Measurements from ENCODE around the gene FECH. TPM values are rescaled to one million over a fixed set of nuclear protein-coding genes. Genes with fewer than 3 reads are reported as not detected.
"Not testable (repeated sequence)": the region's sequence is repeated elsewhere in the genome, so short reads cannot be mapped to it uniquely, and the experiment has no call there.

The FECH gene, protein sequence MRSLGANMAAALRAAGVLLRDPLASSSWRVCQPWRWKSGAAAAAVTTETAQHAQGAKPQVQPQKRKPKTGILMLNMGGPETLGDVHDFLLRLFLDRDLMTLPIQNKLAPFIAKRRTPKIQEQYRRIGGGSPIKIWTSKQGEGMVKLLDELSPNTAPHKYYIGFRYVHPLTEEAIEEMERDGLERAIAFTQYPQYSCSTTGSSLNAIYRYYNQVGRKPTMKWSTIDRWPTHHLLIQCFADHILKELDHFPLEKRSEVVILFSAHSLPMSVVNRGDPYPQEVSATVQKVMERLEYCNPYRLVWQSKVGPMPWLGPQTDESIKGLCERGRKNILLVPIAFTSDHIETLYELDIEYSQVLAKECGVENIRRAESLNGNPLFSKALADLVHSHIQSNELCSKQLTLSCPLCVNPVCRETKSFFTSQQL
- 19.9 TPM for total RNA-seq
- long read RNA-seq, transcript FECH-202 (11 exons, 2,526 nt): minor isoform, 7 of 51 reads
- long read RNA-seq, transcript FECH-201 (11 exons, 3,853 nt): major isoform, 41 of 51 reads
- long read RNA-seq, partial matches to known transcripts: 0 of 51 reads
- long read RNA-seq, other reads (novel, unspliced or antisense): 3 of 51 reads

GRCh38 chr18:57586251-57587049 is at the start of gene FECH:
Gene FECH, minus strand, starts transcription at chr18:57586702. Its CDS starts 82 bp downstream, at chr18:57586620.
- peak; percentile 95 for DNase-seq (ENCODE audit: low spot score)

GRCh38 chr18:57635003-57635822 is 48.7 kb upstream of the FECH start:
- DNase-seq (ENCODE audit: low spot score): no peak

DNA sequence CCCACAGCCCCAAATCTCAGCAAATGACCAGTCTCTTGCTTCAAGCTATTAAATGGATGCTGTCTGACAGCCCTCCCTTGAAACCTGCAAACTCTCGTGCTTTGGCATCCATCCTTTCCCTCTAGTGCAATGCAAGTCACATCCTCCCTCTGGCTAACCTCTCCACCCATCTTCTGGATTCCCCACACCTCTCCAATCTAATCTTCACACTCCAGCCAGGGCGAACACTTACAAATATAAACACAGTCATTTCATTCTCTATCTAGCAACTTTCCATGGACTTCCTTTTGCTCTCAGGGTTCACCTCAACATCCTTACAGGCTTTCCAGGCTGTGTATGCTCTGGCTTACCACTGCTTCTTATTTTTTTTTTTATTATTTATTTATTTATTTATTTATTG is 45.2 kb upstream of the FECH start:
- no peak for DNase-seq (ENCODE audit: low spot score)

- no peak for DNase-seq (ENCODE audit: low spot score)
Measured at GRCh38 chr18:57630754-57631595, 44.5 kb upstream of the FECH start.

- DNase-seq (ENCODE audit: low spot score): peak; percentile 99
Measured at GRCh38 chr18:57630002-57630753, 43.7 kb upstream of the FECH start.

- no peak for DNase-seq (ENCODE audit: low spot score)
Measured at GRCh38 chr18:57629422-57629821, 42.9 kb upstream of the FECH start.

- DNase-seq (ENCODE audit: low spot score): no peak
Measured at GRCh38 chr18:57627488-57627887, 41.0 kb upstream of the FECH start.

GRCh38 chr18:57624988-57625387 is 38.5 kb upstream of the FECH start:
- DNase-seq (ENCODE audit: low spot score): no peak

DNA sequence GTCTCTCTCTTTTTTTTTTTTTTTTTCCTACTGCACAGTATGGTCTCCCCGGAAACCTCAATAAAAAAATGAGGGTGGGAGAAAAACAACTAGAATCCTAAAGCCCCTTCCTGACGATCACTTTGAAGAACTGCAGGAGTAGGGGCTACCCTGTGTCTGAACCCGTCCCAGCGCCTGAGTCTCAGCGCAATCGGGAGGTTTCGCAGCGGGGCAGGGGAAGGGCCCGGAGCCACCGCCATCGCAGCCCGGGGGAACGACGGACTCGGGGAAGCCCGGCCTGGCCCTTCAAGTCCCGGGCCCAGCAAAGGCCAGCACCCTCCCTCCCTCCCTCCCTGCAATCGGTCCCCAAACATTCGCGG is 34.7 kb upstream of the FECH start:
- DNase-seq (ENCODE audit: low spot score): no peak

DNA sequence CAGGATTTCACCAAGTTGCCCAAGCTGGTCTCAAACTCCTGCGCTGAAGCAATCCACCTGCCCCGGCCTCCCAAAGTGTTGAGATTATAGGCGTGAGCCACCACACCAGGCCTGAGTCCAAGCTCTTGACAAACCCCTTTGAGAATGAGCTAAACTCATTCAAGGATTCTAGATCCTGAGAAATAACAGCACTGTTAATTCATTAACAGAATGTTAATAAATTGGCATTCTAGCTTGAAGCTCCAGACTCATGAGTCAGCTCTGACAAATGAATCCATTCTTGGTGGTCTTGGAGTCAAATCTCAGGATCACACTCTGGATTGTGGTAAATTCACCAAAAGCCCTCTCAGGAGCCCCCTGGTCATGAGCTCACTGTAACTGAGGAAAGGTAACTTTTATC is 33.4 kb upstream of the FECH start:
- DNase-seq (ENCODE audit: low spot score): no peak

DNA sequence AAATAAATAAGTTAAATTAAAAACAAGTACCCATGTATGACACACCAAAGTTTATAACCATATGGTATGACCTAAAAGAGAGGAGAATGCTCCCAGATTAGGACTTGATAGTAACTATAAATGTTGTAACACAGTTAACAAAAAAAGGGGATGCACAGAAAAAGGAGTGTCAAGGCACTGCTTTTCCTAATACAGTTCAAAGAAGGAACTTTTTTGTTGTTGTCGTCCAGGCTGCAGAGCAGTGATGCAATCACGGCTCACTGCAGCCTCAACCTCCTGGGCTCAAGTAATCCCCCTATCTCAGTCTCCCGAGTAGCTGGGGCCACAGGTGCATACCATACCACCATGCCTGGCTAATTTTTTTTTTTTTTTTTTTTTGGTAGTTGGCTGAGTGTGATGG is 32.4 kb upstream of the FECH start:
- no peak for DNase-seq (ENCODE audit: low spot score)

DNA sequence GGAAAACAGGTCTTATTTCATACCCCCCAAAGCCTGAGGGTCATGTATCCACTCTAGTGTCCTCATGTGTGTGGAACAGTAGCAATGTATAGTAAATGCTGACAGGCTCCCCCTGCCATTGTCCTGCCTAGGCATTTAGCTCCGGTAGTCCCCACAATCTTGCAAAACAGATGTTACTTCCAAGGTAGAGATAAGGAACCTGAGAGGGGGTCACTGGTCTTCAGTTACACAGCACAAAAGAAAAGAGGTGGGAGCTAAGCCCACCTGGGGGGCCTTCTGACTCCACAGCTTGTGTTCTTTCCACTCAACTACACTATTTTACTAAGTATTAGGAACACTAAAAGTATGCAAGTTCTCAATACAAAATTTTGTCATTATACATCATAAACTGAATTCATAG is 17.4 kb upstream of the FECH start:
- no peak for DNase-seq (ENCODE audit: low spot score)

DNA sequence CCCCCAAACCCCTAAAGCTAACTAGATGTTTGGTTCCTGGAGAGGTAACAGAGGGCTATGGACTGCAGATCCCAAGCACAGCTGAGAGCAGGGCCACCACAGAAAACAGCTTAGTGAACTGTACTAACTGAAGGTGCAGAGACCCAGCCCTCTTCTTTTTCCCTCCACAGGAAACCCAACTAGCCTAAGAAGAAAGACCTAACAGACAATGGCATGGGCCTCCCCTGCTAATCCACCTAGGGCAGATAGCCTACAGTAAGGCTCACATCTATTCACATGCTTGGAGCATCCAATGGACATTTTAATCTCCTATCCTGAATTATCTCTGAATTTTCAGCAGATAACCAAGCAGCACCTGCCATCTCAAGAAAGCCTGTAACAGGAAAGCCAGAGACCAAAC is 8.8 kb upstream of the FECH start:
- no peak for DNase-seq (ENCODE audit: low spot score)

GRCh38 chr18:57592716-57593115 is 6.2 kb upstream of the FECH start:
- not testable (repeated sequence) for DNase-seq (ENCODE audit: low spot score)

- DNase-seq (ENCODE audit: low spot score): no peak
Measured at GRCh38 chr18:57589161-57589560, 2.7 kb upstream of the FECH start.

- DNase-seq (ENCODE audit: low spot score): no peak
Measured at GRCh38 chr18:57587098-57587661, 678 bp upstream of the FECH start.

DNA sequence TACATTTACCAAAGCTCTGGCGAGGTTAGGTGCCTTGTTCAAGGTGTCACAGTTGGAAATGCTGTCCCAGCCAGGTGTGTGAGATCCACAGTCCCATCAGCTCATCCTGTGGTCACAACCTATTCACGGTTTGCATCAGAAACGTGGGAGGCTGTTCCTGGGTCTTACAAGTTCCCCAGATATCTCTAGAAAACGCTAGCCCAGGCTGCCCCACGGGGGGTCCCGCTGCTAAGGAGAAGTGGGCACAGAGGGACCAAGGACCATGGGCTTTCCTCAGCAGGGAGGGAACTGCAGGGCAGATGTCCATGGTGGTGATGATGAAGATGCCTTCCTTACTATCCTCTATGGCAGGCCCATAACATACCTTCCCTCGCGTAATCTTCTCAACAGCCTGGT is 649 bp downstream of the FECH start:
- no peak for DNase-seq (ENCODE audit: low spot score)

- no peak for DNase-seq (ENCODE audit: low spot score)
Measured at GRCh38 chr18:57585421-57585820, 1.1 kb downstream of the FECH start.

- no peak for DNase-seq (ENCODE audit: low spot score)
Measured at GRCh38 chr18:57584444-57584843, 2.1 kb downstream of the FECH start.
